GM19193 (cell line): Measurements from ENCODE around the gene PXDN.

Source experiments
- POLR2A ChIP-seq: IDR thresholded peaks from 4 replicates; pipeline ENCODE4 v1.6.1; 2011; ENCODE audit not compliant: insufficient read depth, insufficient read length; ENCODE audit errors: extremely low read depth

The PXDN gene

DNA sequence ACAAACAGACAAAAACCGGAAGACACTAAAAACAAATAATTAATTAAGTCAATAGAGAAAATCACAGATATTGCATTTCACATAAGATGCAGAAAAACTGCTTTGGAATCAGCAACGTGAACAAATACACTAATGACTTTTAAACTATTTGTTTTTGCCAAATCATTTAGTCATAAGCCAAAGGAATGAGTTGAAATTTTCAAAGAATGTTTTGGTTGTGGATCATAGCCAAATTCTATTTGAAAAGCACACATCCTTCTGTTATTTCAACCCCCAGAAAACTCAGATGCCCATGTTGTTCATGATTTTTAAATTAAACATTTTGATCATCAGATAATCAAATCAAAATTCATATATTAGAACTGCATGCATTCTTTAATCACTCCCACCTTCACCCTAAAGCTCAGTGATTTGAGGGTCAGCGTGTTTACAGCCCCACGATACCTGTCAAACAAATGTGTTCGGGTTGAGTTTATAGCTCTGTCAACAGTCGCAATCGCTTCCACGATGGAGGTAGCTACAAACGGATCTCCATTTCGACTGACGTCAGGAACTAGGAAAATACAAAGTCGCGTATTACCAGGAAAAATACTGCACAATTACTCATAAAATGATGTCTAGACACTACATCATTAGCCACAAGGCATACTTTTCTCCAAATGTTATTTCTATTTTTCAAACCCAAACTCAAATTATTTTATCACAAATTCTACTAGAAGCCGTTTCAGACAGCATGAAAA, 90.2 kb downstream of the PXDN start:
- no peak for TF ChIP-seq POLR2A

GRCh38 chr2:1652034-1652790, 92.1 kb downstream of the PXDN start:
- no peak for TF ChIP-seq POLR2A

DNA sequence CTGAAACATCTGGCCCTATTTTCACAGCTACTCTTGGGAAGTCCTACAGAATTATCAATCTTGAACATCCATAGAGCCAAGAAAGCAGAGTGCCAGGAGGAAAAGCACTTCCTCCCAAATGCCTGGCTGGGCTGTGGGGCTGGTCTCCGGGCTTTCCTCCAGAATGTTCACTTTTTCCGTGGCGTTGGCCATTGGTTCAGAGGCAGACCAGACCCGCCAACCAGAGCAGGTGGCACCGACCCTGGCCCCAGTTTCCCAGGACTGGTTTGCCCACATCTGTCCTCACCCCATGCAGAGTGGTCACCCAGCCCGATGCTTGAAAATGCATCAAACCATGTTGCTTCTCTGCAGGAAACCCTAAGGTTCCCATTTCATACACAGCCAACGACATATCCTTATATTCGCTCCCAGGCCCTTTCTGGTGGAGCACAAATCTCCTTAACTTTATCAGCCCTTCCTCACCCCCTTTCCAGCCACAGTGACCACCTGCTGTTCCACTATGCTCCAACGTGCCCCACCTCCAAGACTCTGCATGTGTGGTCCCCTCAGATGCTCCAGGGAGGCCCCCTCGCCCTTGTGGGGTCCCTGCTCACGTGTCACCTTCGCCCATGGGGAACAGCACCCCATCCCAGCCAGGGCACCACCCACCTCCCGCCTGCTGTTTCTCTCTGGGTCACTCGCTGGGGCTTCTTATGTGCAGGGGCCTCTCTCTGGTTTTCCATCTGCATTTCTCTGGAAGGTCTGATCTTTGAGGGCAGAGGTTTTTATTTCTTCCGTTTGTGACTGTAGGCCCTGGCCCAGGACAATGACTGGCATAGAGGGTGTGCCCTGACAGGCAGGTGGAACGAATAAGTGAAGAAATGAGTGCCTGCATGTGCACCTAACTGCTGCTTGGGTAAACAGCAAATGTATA, 92.9 kb downstream of the PXDN start:
- TF ChIP-seq POLR2A = no peak

DNA sequence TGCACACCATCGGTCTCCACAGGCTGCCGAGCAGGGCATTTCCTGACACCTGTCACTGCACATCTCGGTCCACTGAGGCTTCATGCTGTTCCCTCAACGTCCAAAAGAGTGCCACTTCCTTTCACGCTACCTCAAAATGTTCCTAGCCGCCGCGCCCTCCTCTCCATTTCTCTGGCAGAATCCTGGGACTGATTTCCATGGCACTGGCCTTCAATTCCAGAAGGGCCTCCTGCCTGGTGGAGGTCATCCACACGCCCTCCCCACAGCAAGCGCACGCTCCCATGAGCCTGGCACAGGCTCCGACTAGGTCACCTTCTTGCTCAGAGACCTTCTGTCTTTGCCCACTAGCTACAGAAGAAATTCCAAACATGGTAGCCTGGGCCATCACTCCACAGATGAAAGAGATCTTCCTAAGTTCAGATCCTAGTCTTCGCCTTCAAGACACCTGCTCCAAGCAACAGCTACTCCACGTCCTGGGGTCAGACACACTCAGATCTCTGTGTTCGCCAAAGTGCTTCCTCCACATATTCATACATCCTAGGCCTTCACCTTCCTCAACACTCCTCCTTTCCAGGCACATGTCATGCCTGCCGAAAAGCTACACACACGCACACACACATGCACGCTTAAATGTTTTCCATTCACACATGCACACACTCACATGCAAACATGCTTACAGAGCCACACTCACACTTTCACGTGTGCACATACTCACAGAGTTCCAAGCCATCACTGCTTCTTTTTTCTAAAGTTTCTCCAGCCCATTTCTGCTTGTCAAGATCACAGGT, 94.0 kb downstream of the PXDN start:
- TF ChIP-seq POLR2A = no peak

DNA sequence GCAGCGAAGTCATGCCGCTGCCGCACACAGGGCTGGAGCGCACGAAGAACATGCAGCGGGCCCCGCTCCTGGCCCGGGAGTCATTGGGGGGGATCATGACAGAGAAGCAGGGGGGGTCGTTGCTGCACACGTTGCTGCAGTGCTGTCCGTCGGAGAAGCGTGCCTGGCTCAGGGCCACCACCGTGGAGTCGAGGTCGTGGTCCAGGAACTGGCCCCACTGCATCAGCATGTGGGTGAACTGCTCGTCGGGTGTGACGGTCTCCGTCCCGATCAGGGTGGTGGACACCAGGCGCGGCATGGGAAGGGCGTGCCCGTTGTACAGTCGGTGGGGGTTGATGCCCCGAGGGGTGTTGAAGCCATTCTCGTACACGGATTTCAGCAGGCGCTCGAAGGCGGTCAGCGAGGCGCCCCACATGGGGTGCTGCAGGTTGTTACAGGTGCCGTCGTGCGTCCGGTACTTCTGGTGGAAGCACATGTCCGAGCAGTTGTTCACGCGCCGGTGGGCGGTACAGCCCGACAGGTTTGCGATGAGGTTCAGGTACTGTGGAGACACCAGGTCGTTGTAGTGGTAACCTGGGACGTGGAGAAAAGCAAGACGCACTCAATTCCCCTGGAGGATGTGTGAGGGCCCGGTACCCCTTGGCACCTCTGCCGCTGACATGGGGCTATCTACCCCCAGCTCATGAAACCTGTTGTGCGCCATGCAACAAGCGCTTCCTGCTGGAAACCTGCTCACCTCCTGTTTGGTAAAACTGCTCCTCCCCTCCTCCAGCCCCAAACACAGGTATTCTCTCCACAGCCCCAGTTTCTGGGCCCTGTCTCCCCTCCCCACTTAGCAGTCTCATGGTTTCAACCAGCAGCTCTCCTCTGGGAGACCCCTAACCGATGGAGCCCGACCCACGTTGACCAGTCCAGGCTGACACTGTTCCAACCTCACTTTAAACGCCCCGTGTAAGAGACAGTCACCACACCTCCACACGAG, 94.9 kb downstream of the PXDN start:
- no peak for TF ChIP-seq POLR2A

GRCh38 chr2:1648241-1649102, 95.8 kb downstream of the PXDN start:
- TF ChIP-seq POLR2A = no peak

DNA sequence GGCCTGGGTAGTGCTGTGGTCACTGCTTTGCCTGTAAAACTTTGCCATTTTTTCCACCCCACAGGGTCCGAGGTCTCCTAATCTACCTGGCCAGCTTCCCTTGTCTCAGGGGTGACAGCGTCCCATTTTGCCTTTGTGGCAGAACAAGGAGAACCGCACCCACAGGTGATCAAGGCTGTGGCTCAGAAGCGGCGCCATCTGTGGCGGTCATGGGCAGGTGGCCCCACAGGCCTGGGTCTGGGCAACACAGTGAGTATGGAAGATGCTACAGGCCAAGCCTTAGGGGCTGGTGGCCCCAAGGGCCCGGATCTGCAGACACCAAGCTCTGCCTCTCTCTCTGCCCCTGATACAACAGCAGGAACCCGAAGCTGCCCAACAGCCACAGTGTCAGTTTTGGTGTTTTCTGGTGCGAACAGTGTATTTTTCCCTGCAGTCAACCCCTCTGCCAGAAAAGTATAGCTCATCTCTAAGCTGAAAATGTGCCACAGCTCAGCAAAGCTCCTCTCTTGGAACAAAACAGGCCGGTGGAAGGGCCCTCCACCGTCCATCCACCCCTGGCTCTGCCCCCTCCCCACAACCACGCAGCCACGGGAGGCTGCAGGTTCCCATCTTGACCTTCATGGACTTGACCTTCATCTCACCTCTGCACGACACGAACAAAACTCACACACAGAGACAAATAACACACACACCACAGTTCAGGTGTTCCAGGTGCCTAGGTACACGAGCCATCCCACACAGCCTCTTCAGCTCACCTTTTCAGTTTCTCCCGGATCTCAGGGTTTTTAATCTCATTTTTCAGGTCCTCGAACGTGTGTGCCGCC, 96.7 kb downstream of the PXDN start:
- no peak for TF ChIP-seq POLR2A

- no peak for TF ChIP-seq POLR2A
These were observed 98.4 kb downstream of the PXDN start for GRCh38 chr2:1645761-1646476.

DNA sequence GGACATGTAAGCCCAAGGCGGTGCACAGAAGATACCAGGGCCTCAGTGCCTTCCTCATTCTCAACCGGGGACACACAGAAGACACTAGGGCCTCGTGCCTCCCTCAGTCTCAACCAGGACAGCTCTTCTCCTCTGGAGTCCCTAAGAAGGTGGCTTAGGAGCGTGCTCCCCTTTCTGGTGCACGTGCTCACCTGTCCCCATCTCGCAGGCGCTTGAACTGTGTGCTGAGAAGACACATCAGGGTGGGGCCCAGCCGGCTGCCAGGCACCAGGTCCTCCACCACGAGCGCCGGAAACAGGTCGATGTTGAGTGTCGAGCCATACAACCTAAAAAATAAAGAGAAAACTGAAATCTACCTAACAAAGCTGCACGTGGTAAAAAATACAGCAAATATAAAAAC, 99.9 kb downstream of the PXDN start:
- TF ChIP-seq POLR2A = no peak

- TF ChIP-seq POLR2A = no peak
These were observed 101.2 kb downstream of the PXDN start for GRCh38 chr2:1642993-1643619.

GRCh38 chr2:1642066-1642861, 102.1 kb downstream of the PXDN start:
- no peak for TF ChIP-seq POLR2A
